GM12865 (cell line): ENCODE results near the gene PCBP3.
"Not testable (repeated sequence)": the region's sequence is repeated elsewhere in the genome, so short reads cannot be mapped to it uniquely, and the experiment has no call there.

Source experiments
- DNase-seq: peaks from one replicate; pipeline ENCODE4 v3.0.0; 2010; ENCODE audit warnings: low read depth
- H3K4me3 ChIP-seq: 2 replicates; pipeline ENCODE4 v1.5.1; 2011; ENCODE audit warnings: mild to moderate bottlenecking, low read depth, low read length, control low read depth
- TF ChIP-seq, protein P1 (sequence below): IDR thresholded peaks from 2 replicates; pipeline ENCODE4 v1.5.1; 2011; ENCODE audit warnings: low read length, control low read depth, low read depth, inconsistent platforms; ENCODE audit not compliant: insufficient read depth; ENCODE audit errors: missing control alignments

The PCBP3 gene

DNA sequence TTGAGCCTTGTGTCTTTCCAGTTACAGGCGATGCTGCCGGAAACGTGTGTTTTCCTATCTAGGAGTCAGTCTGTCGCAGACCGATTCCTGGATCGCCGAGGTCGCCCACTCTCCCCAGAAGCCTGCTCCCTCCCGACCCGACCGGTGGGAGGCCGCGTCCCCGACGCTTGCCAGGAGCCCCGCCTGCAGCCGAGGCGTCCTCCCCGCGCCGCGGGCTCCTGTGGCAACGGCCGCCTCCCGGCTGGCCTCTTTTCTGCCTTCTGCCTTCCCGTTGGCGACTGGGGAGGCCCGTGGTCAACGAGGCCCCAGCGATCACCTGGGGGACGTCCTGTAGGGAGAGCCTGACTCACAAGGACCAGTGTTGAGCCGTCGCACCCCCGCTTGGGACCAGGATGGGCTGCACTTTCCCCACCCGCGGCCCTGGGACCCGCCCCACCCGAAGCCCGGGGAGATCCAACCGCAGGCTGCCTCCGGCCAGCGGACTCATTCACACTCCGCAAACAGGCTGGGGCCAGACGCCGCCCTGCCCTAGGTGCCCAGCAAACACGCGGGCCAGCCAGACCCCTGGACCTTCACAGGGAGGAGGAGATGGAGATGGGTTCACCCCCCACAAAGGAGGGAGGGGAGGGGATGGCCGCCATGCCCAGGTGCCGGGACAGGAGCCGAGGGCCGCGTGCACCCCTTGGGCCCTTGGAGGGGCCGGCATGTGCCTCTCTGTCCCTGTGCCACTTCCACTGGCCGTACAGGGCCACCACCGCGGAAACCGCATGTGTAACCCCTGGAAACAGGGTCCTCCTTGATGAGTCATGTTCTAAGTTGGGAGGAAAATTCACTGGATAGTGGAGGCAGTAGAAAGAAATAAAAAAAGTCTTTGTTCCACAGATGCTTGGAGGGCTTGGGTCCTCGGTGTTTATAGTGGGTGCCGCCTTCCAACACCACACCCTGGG lies 330.8 kb downstream of the PCBP3 start:
- TF ChIP-seq, protein P1, sequence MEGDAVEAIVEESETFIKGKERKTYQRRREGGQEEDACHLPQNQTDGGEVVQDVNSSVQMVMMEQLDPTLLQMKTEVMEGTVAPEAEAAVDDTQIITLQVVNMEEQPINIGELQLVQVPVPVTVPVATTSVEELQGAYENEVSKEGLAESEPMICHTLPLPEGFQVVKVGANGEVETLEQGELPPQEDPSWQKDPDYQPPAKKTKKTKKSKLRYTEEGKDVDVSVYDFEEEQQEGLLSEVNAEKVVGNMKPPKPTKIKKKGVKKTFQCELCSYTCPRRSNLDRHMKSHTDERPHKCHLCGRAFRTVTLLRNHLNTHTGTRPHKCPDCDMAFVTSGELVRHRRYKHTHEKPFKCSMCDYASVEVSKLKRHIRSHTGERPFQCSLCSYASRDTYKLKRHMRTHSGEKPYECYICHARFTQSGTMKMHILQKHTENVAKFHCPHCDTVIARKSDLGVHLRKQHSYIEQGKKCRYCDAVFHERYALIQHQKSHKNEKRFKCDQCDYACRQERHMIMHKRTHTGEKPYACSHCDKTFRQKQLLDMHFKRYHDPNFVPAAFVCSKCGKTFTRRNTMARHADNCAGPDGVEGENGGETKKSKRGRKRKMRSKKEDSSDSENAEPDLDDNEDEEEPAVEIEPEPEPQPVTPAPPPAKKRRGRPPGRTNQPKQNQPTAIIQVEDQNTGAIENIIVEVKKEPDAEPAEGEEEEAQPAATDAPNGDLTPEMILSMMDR, result no peak
- no peak for DNase-seq
- peak overlapping the region; percentile 29 for H3K4me3 ChIP-seq

DNA sequence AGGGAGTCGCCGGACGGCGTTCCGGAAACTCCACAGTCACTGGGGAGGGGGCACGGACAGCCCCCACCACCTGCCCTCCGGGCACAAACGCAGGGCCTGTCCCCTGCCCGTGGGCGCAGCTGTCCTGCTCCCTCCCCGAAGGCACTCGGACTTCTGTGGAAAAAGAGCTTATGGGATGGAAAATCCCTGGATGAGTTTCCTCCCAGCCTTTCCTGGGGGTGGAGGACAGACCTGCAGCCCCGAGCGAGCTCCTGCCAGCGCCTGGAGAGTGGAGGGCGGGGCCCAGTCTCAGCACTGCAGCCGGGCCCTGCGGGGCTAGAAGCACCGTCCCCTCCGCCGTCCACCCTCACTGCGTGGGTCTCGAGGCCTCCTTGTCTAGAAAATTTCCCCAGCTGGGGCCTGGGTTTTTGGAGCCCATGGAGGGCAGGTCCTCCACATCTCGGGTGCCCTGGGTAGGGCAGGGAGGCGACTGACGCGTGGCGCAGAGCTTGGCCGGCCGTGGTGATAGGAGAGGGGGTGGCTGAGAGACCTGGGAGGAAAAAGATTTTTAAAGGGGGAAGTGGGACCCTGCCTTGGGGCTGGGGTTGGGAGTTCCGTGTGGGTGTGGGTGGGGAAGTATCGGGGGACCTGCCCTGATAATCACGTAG lies 331.6 kb downstream of the PCBP3 start:
- no peak for DNase-seq
- no peak overlapping the region for H3K4me3 ChIP-seq
- TF ChIP-seq, protein P1, result no peak

DNA sequence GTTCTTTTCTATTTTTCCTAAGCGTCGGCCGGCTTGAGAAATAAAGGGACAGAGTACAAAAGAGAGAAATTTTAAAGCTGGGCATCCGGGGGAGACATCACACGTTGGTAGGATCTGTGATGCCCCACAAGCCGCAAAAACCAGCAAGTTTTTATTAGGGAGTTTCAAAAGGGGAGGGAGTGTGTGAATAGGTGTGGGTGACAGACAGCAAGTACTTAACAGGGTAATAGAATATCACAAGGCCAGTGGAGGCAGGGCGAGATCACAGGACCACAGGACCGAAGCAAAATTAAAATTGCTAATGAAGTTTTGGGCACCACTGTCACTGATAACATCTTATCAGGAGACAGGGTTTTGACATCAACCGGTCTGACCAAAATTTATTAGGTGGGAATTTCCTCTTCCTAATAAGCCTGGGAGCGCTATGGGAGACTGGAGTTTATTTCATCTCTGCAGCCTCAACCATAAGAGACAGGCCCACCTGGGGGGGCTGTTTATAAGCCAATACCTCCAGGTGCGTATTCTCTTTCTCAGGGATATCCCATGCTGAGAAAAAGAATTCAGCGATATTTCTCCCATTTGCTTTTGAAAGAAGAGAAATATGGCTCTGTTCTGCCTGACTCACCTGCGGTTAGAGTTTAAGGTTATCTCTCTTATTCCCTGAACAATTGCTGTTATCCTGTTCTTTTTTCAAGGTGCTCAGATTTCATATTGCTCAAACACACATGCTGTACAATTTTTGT lies 332.3 kb downstream of the PCBP3 start:
- not testable (repeated sequence) for DNase-seq

DNA sequence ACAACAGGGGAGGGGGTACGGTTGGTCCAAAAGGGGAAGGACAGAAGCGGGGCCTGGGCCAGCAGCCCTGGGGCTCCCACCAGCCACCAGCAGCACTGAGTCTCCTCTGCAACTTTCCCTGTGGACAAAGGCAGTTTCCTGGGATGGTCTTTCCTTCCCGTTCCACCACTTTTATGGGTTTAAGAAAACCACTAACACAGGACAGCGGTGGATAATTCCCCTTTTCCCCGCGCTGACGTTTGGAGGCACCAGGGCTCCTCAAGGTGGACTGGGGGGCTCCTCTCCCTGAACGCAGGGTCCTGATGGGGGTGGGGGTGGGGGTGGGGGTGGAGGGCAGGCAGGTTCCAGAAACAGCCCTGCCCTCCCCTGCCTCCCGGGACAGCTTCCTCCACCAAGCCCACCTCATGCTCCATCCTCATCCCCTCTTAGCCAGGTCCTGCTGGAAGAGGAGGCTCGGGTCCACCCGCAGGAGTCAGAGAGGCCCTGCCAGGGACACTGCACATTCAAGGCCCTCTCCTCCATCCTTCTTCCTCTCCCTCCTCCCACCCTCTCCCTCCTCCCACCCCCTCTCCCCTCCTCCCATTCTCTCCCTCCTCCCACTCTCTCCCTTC lies 333.3 kb downstream of the PCBP3 start:
- no peak overlapping the region for H3K4me3 ChIP-seq
- TF ChIP-seq, protein P1, result no peak
- no peak for DNase-seq

More for the DNA sequence above, 332.3 kb downstream of the PCBP3 start:
- not testable (repeated sequence) for H3K4me3 ChIP-seq

DNA sequence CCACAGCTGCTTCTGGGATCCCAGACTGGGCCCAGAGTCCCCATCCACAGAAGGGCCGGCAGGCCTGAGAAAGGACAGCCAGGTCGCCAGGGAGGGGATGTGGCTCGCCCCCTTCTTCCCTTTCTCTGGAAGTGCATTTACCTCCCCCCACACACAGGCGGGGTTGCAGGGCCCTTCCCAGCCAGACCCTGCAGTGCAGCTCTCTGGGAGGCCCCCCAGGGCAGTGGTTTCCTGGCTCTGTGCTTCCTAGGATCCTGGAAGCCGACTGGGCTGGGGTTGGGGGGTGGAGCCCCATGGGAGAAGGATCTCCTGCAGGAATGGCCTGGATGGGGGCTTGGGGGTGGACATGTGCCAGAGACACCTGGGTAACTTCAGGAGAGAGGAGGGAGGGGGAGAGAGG lies 333.9 kb downstream of the PCBP3 start:
- H3K4me3 ChIP-seq, result no peak overlapping the region
- no peak for DNase-seq

DNA sequence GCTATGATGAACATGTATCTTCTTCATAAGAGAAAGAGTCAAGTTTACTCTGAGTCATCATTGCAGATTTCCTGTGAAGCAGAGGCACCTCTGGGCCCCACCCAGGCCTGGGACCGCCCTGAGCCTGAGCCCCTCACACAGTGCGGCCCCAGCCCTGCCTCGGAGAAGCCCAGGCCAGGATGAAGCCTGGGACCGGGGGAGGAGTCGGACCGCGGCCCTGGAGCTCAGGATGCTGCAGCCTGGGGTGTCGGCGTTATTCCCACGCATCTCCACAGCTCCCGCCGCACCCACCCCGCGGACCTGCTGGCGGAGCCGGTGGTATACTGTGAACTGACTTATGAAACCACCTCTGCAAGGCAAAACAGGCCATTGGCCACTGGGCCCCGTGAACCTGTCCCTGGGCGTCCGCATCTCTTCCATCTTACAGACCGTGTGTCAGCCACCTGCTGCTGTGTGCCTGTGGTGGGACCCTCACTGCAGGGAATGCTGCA lies 335.7 kb downstream of the PCBP3 start:
- TF ChIP-seq, protein P1, result no peak
- no peak overlapping the region for H3K4me3 ChIP-seq
- DNase-seq, result no peak

More for the DNA sequence above, 333.9 kb downstream of the PCBP3 start:
- TF ChIP-seq, protein P1, result no peak
